EH (cell line): ENCODE results near the gene UBE4A.
A peak's percentile ranks its signal among the peaks of the same experiment; 100 is the strongest.

Source experiments
- DNase-seq: peaks from one replicate; pipeline ENCODE4 v3.0.0-alpha.2; 2015; ENCODE audit warnings: low read depth

Gene UBE4A

DNA sequence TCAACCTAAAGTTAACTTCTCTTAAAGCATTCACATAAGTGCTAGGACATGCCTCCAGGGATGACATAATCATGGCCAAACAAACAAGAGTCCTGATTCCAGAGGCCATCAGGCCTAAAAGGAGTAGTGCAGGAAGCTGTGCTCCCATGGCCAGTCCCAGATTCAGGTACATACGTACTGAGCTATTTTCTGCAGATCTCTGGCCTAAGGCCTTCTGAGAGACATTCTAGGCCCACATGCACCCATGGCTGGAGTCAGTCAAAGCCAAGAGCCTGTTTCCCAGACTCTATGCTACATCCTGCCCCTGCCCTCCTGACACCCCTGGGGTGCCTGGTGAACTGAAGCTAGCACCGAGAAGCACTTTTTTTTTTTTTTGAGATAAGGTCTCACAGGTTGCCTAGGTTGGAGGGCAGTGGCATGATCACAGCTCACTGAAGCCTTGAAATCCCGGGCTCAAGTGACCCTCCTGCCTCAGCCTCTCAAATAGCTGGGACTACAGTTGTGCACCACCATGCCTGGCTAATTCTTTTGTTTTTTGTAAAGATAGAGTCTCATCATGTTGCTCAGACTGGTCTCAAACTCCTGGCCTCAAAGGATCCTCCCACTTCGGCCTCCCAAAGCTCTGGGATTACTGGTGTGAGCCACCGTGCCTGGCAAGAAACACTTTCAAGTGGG lies 17.4 kb upstream of the UBE4A start:
- no peak for DNase-seq

GRCh38 chr11:118342503-118343161 lies 16.8 kb upstream of the UBE4A start, which contains the start of gene CD3D:
TSS of gene CD3D (minus strand) at chr11:118342705. CDS start at chr11:118342607, 98 bp downstream.
- DNase-seq: no peak

- DNase-seq: no peak
These were observed 16.2 kb upstream of the UBE4A start for GRCh38 chr11:118343248-118343647.

DNA sequence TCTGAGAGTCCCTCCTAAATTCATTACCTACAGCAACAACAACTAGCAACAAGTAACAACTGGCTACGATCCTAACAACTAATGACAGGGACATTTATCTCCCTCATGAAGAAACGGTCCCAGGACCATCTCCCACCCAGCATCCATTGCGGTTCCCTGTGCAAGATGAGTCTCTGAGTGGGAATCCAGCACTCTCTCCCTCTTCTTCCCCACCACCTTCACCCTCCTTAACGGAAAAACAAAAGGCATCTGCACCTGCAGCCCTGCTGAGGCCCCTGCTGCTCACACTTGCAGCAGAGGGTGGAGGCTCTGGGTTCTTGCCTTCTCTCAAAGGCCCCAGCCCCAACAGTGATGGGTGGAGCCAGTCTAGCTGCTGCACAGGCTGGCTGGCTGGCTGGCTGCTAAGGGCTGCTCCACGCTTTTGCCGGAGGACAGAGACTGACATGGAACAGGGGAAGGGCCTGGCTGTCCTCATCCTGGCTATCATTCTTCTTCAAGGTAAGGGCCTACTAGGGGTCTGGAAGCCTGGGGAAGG lies 15.4 kb upstream of the UBE4A start, which contains the start of gene CD3G:
Gene CD3G, plus strand, starts transcription at position 364 of the 535 bp plus-strand sequence. Its CDS starts 80 bp downstream, at position 444.
- DNase-seq: no peak

- DNase-seq: no peak
These were observed 9.9 kb upstream of the UBE4A start for GRCh38 chr11:118349475-118349874.

GRCh38 chr11:118353084-118353710 lies 6.2 kb upstream of the UBE4A start:
- peak; percentile 23 for DNase-seq

GRCh38 chr11:118358071-118358470 lies 1.3 kb upstream of the UBE4A start:
- peak; percentile 23 for DNase-seq

GRCh38 chr11:118364956-118365615 lies 5.7 kb downstream of the UBE4A start:
- no peak for DNase-seq

DNA sequence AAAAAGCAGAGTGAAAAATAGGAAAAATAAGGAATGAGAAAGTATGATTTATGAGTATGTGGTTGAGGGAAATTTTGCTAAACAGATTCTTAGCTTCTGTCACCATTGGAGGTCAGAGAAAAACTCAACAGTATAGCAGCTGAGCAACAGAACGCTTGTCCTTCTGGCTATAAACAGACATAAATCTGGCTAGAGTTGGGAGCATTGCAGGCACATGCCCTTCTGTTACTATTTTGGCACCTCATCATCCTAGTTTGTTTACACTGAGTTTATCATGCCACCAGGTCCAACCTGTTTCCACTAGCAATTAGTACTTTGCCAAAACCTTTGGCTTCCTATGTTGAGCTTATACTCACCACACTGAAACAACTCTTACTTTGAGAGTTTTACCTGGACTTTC lies 6.9 kb downstream of the UBE4A start:
- DNase-seq: no peak

DNA sequence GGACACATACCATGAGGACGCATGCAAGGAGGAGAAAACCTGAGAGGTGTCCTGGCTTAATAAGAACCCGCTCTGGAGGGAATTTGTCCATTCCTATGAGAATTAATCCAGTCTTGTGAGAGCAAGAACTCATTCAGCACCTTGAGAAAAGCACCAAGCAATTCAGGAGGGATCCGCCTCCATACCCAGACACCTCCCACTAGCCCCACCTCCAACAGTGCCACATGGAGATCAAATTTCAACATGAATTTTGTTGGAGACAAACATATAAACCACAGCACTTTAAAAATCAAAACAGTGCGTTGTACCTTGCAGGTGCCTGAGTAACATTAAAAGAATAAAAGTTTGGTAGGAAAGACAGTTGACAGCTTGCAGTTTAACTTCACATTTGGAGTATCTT lies 11.4 kb downstream of the UBE4A start:
- no peak for DNase-seq

GRCh38 chr11:118373263-118373662 lies 13.9 kb downstream of the UBE4A start:
- no peak for DNase-seq

DNA sequence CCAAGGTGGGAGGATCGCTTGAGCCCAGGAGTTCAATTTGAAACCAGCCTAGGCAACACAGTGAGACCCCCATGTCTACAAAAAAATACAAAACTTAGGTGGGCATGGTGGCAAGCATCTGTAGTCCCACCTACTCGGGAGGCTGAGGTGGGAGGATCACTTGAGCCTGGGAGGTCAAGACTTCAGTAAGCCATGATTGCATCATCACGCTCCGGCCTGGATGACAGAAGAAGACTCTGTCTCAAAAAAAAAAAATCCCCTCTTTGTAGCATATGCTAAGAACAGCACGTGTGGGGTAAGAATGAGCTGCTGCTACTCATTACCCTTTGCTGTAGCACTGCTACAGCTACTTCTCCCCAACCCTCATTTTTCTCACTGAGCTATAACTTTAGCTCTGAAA lies 14.5 kb downstream of the UBE4A start:
- no peak for DNase-seq

DNA sequence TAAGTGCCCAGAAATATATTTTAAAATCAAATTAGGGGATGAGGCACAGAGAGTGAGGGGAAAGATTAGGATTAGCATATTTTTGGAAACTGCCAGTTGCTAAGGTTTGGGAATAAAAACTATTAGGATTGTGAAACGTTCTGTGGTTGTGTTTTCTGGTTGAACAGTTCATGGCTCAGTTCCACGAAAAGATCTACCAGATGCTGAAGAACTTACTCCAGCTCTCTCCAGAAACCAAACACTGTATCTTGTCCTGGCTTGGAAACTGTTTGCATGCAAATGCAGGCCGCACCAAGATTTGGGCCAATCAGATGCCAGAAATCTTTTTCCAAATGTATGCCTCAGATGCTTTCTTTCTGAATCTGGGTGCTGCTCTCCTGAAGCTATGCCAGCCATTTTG lies 15.3 kb downstream of the UBE4A start:
- no peak for DNase-seq

DNA sequence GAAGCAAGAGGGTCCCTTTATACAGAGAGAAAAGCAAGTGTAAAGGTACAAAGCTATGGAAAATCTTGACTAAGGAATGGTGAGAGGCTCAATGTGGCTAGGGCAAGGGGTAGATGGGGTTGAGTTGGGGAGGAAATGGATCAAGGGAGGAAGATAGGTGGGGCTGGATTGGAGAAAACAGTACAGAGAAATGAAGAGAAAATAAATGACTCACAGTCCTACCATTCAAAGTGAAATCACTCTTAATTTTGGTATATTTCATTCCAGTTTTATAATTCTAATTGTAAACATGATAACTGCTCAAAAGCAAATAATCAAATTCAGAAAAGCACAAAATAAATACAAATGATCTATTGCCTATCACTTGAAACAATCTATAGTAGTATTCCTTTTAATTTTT lies 16.6 kb downstream of the UBE4A start:
- DNase-seq: no peak

GRCh38 chr11:118379497-118379896 lies 20.1 kb downstream of the UBE4A start:
- no peak for DNase-seq

GRCh38 chr11:118380571-118380970 lies 21.2 kb downstream of the UBE4A start:
- no peak for DNase-seq

- no peak for DNase-seq
These were observed 23.6 kb downstream of the UBE4A start for GRCh38 chr11:118382954-118383353.

GRCh38 chr11:118383657-118384056 lies 24.3 kb downstream of the UBE4A start:
- no peak for DNase-seq

DNA sequence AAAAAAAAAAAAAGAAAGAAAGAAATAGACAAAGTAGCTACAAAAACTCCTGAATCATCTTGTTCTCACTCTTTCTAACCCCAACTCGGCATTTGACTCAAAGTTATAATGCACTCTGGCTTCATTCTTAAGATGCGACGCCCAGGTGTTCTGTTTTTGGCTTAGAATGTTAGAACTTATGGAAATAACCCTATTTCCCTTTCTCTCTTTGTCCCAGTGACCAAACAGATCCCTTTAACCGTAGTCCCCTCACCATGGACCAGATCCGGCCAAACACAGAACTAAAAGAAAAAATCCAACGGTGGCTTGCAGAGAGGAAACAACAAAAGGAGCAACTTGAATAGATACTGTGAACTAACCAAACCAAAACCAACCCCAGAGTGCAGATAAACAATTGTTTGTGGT lies 36.7 kb downstream of the UBE4A start:
- no peak for DNase-seq

GRCh38 chr11:118397448-118397847 lies 38.0 kb downstream of the UBE4A start:
- no peak for DNase-seq

DNA sequence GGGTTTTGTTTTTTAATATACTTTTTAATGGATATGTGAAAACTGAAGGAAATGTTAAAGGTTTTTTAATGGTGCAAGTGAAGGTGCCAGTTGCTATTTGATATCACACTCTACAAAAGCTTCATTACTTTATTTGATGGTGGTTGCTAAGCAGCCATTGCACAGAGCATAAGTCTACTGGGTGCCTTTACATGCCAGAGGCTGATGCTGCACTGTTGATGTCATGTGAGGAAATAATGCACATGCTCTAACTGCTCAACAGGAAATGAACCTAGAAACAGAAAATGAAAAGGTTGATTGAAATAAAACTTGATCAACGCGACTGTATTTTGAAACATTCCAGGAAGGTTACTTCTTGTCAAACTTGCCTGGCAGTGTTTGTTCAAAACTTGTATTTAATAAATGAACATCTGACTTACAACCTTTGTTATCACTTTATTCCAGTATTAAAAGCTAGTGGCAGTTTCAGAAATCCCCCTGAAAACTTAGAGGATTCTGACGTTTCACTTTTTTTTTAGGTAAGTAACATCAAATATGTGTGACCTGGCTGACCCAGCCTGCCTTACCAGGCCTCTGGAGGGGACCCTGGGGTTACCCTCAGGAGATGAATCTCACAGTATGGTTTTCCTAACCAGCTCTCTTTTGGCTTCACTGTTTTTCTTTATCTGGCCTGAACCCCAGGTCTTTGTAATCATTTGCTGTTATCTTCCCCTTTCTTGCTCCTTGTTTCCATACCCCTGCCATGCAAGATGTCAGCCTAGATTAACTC lies 39.6 kb downstream of the UBE4A start:
- no peak for DNase-seq
